ENCODE measurements around the gene EFL1.
A peak's percentile ranks its signal among the peaks of the same experiment; 100 is the strongest.

The EFL1 gene

GRCh38 chr15:82114660-82115059 lies 147.9 kb downstream of the EFL1 start:
- DNase-seq, result no peak

GRCh38 chr15:82113106-82113715 lies 149.3 kb downstream of the EFL1 start:
- DNase-seq, result no peak

GRCh38 chr15:82111918-82112317 lies 150.6 kb downstream of the EFL1 start:
- DNase-seq, result no peak

- DNase-seq, result no peak
Observed at GRCh38 chr15:82110144-82110543, 152.4 kb downstream of the EFL1 start.

GRCh38 chr15:82108489-82109078 lies 153.9 kb downstream of the EFL1 start:
- peak; percentile 20 for DNase-seq

- no peak for DNase-seq
Observed at GRCh38 chr15:82106679-82107078, 155.9 kb downstream of the EFL1 start.

GRCh38 chr15:82105451-82106215 lies 156.9 kb downstream of the EFL1 start:
- DNase-seq, result no peak

GRCh38 chr15:82103468-82103867 lies 159.1 kb downstream of the EFL1 start:
- no peak for DNase-seq

GRCh38 chr15:82100111-82100929 lies 162.2 kb downstream of the EFL1 start:
- DNase-seq, result no peak

GRCh38 chr15:82098674-82099073 lies 163.9 kb downstream of the EFL1 start:
- no peak for DNase-seq

GRCh38 chr15:82095803-82096202 lies 166.7 kb downstream of the EFL1 start:
- no peak for DNase-seq

- DNase-seq, result peak; percentile 45
Observed at GRCh38 chr15:82093774-82094211, 168.7 kb downstream of the EFL1 start.

GRCh38 chr15:82093325-82093724 lies 169.2 kb downstream of the EFL1 start:
- DNase-seq, result no peak

- DNase-seq, result no peak
Observed at GRCh38 chr15:82091636-82092140, 170.8 kb downstream of the EFL1 start.

GRCh38 chr15:82086243-82086995 lies 176.1 kb downstream of the EFL1 start:
- no peak for DNase-seq

GRCh38 chr15:82081914-82082762 lies 180.4 kb downstream of the EFL1 start:
- DNase-seq, result peak; percentile 79

- no peak for DNase-seq
Observed at GRCh38 chr15:82080774-82081173, 181.8 kb downstream of the EFL1 start.
